Astrocyte of the spinal cord (primary cell): ENCODE measurements around the gene POLR2E.

Source experiments
- DNase-seq: peaks from one replicate; pipeline ENCODE4 v3.0.0; 2011; ENCODE audit warnings: low read depth, low spot score
- H3K4me3 ChIP-seq: 2 replicates; pipeline ENCODE4 v1.5.1; 2011; ENCODE audit warnings: low read depth, mild to moderate bottlenecking, low read length, moderate library complexity
- in situ Hi-C: cut with HindIII; loops from 2 replicates; pipeline ENCODE4 v1.10.0; 2017; ENCODE audit warnings: low sequenced_read_pairs
- TF ChIP-seq, protein P1 (sequence below): IDR thresholded peaks from 2 replicates; pipeline ENCODE4 v1.5.1; 2012; ENCODE audit warnings: low read depth, mild to moderate bottlenecking, low read length, inconsistent platforms

The POLR2E gene

DNA sequence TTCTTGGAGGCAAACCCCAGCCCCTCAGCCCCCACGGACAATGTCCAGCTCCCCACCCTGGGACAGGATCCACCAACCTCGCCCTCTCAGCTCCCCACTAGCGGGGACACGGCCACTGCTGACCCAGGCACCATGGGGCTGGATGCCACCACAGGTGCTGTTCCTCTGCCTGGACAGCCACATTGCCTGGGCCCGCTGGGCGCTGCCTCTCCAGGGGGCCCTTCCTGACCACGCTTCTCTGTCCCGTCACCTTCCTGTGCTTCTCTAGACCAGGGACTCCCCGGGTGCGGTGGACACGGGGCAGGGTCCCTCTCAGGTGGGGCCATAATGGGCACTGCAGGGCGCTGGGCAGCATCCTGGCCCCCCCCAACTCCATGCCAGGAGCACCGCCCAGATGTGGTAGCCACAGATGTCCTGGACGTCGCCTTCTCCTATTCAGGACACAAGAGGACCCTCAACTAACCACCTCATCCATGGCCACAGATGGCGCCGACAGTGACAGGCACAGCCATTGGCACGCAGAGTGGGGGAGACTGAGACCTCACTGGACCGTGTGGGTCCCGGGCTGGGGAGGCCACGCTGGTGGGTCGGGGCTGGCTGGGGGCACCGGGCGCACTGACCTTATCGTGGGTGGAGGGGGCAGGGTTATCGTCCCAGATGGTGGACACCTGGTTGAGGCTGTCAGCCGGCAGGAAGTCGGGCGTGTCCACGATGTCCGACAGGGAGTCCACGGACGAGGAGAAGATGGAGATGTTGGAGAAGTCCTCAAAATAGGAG is 32.0 kb upstream of the POLR2E start:
- DNase-seq = no peak
- TF ChIP-seq, protein P1, sequence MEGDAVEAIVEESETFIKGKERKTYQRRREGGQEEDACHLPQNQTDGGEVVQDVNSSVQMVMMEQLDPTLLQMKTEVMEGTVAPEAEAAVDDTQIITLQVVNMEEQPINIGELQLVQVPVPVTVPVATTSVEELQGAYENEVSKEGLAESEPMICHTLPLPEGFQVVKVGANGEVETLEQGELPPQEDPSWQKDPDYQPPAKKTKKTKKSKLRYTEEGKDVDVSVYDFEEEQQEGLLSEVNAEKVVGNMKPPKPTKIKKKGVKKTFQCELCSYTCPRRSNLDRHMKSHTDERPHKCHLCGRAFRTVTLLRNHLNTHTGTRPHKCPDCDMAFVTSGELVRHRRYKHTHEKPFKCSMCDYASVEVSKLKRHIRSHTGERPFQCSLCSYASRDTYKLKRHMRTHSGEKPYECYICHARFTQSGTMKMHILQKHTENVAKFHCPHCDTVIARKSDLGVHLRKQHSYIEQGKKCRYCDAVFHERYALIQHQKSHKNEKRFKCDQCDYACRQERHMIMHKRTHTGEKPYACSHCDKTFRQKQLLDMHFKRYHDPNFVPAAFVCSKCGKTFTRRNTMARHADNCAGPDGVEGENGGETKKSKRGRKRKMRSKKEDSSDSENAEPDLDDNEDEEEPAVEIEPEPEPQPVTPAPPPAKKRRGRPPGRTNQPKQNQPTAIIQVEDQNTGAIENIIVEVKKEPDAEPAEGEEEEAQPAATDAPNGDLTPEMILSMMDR = no peak
- H3K4me3 ChIP-seq = no peak overlapping the region
- in situ Hi-C loops = no loop called here

DNA sequence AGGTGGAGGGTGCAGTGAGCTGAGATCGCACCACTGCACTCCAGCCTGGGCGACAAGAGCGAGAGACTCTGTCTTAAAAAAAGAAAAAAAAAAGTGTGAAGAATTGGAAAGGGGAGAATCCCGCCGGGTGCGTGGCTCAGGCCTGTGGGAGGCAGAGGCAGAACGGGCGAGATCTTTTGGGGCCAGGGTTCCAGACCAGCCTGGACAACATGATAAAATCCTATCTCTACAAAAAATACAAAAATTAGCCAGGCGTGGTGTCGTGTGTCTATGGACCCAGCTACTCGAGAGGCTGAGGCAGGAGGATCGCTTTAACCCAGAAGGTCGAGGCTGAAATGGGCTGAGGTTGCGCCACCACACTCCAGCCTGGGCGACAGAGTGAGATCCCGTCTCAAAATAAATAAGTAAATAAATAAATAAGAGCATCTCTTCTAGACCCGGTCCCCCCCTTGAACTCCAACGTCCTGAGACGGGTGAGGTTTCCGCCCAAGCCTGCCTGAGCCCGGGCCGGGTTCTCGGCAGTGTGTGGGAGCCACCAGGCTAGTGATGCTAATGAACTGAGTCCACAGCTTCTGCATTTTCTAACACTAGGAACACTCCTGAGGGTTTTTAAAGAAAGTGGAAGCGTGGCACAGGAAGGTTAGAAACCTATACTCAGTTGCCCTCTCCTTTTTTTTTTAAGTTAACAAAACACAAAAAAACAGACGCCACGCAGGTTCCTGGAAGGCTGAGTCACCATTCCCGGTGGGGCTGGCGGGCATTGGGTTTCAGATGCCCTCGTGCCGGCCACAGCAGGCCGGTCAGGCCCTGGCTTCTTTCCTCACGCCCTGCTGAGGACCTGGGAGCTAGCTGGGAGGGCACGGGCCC is 30.7 kb upstream of the POLR2E start:
- no peak overlapping the region for H3K4me3 ChIP-seq
- in situ Hi-C loops = no loop called here
- TF ChIP-seq, protein P1 = no peak
- peak; percentile 77 for DNase-seq

DNA sequence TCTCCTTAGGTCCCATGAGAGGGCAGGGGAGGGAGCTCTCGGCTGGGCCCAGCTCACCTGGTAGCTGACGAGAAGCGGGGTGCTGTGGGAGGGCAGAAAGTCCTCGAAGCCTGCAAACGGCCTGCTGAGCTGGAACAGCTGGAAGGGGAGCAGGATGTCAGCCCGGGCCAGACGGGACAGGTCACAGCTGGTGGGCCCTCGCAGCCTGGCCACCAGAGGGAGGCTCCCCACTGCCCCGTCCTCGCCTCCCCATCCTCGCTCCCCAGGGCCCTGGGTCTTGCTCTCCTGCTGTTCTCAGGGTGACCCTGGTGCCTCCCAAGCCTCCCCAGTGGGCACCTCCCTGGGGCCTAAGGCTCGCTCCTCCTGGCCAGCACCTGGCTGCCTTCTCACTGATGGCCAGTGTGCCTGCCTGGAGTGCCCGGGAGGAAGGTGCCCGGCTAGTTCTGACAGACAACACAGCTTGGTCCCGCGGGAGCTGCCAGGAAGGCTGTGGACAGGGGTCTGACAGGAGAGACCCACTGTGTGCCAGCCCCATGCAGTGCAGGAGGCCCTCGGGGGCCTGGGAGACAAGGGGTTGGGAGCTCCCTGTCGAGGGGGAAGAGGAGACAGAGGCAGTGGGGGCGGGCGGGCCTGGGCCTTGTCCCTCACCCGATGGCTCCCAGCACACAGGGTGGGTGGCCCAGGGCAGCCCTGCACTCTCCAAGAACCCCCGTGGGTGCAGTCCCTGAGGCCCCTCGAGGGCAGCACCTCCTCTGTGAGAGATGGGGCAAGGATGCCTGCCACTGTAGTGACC is 28.9 kb upstream of the POLR2E start:
- no peak for DNase-seq
- no peak overlapping the region for H3K4me3 ChIP-seq
- in situ Hi-C loops = no loop called here
- TF ChIP-seq, protein P1 = peak; percentile 5

DNA sequence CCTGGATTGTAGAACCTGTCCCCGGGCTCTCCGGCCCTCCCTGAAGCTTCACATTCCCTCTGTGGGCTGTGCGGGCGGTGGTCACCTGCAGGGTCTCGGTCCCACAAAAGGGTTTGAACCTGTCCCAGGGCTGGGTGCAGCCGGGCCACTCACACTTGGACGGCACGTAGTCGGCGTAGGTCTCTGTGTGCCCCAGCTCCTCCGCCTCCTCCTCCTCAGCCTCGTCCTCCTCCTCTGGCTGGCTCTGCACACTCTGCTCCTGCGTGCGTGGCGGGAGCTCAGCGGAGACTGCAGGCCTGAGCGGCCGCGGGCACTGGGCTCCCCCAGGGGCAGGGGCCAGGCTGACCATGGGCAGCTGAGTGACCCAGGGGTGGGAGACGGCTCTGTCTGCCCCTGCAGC is 28.2 kb upstream of the POLR2E start:
- in situ Hi-C loops = no loop called here
- TF ChIP-seq, protein P1 = no peak
- DNase-seq = no peak
- H3K4me3 ChIP-seq = no peak overlapping the region

DNA sequence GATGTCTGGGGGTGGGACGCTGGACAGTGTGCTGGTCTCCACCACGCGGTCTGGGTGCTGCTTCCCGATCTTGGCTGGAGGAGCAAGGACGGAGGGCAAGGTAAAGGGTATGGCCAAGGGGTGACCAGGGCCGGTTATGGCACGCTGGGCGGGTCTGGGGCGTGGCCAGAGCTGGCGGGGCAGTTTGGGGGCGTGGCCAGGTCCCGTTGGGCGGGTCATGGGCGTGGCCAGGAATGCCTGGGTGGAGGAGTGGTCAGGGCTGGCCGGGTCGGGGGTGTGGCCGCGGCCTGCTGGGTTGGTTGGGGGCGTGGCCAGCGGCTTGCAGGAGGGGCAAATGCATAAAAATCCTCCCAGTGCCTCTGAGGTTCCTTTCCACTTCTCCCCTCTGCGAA is 27.8 kb upstream of the POLR2E start:
- in situ Hi-C loops = no loop called here
- peak; percentile 74 for DNase-seq
- no peak overlapping the region for H3K4me3 ChIP-seq
- TF ChIP-seq, protein P1 = no peak
